Measurements from ENCODE around the gene PLSCR1. TPM values are rescaled to one million over a fixed set of nuclear protein-coding genes. Genes with fewer than 3 reads are reported as not detected.

PLSCR1 gene
- polyA plus RNA-seq, 1 donor from 2014 or later: 31.1 TPM

Other genes with a start within 250 kb of the PLSCR1 start
- not detected for gene PLSCR2, start 75.0 kb downstream of the PLSCR1 start, polyA plus RNA-seq
- not detected for gene PLSCR5, start 60.7 kb upstream of the PLSCR1 start, polyA plus RNA-seq